Thymus (tissue), 11 donors: ENCODE data around the gene XPO5. TPM values are rescaled to one million over a fixed set of nuclear protein-coding genes. Genes with fewer than 3 reads are reported as not detected.

Experiments used
- DNase-seq, 9 donors: peaks; one replicate each; pipeline ENCODE4 v3.0.0-alpha.2; 2013; ENCODE audit warnings: low spot score in 9 of 9, low read depth in 6 of 9, missing footprints in 1 of 9
- H3K27ac ChIP-seq, 2 donors: one replicate each; pipeline ENCODE4 v1.5.1; 2013; ENCODE audit warnings: control low read depth in 1 of 2, low read depth in 1 of 2, low read length in 1 of 2, mild to moderate bottlenecking in 1 of 2, moderate library complexity in 1 of 2
- H3K27me3 ChIP-seq, 2 donors: one replicate each; pipeline ENCODE4 v1.5.1; 2013; ENCODE audit warnings: low read length in 1 of 2; ENCODE audit not compliant: control insufficient read depth in 2 of 2, insufficient read depth in 1 of 2
- H3K36me3 ChIP-seq, 2 donors: one replicate each; pipeline ENCODE4 v1.5.1; 2013; ENCODE audit warnings: low read length in 1 of 2, mild to moderate bottlenecking in 1 of 2, moderate library complexity in 1 of 2; ENCODE audit not compliant: control insufficient read depth in 2 of 2, insufficient read depth in 2 of 2
- H3K4me1 ChIP-seq, 2 donors: one replicate each; pipeline ENCODE4 v1.5.1; 2013; ENCODE audit warnings: low read length in 2 of 2; ENCODE audit not compliant: control insufficient read depth in 2 of 2, insufficient read depth in 2 of 2
- H3K4me3 ChIP-seq, 2 donors: one replicate each; pipeline ENCODE4 v1.5.1; 2013; ENCODE audit warnings: low read length in 2 of 2, control low read depth in 1 of 2, mild to moderate bottlenecking in 1 of 2
- H3K9me3 ChIP-seq, 2 donors: one replicate each; pipeline ENCODE4 v1.5.1; 2013; ENCODE audit warnings: low read length in 1 of 2, mild to moderate bottlenecking in 1 of 2; ENCODE audit not compliant: control insufficient read depth in 2 of 2, insufficient read depth in 1 of 2
- WGBS: extraction: QIAGEN DNeasy Blood & Tissue Kit; methylation state at CpG from one replicate; pipeline ENCODE4 v1.1.7; 2013; 5-methylcytosine and 5-hydroxymethylcytosine counted together
- polyA plus RNA-seq: library from polyadenylated mRNA; stranded (reverse); fragments of 200-250 nt; gene quantifications from one replicate; pipeline ENCODE4 v1.2.3, GENCODE V29; 2013
- total RNA-seq: library from RNA; stranded (reverse); fragments of 120-200 nt; gene quantifications from one replicate; pipeline ENCODE4 v1.2.4, GENCODE V29; 2013
- donor health status: healthy.

XPO5 gene
- total and polyA plus RNA-seq, 2 donors, result 16.7 to 22.4 TPM

- no peaks in the 10 kb centered on the region for H3K9me3 ChIP-seq
- H3K4me1 ChIP-seq, result peaks cover 6 to 16% of the 10 kb centered on the region in 2 donors
- peak overlapping the region; percentile 75 to 85 for H3K4me3 ChIP-seq
- DNase-seq, result peak in 2 of 9 donors; percentile 19 to 39
- WGBS, result 37% methylated on average over 3 of the region's 3 CpGs
- peaks cover 0 to 5% of the 10 kb centered on the region in 2 donors for H3K36me3 ChIP-seq
- no peaks in the 10 kb centered on the region for H3K27me3 ChIP-seq
- H3K27ac ChIP-seq, result peak overlapping the region; percentile 46 to 85
These were observed 97.8 kb downstream of the XPO5 start for GRCh38 chr6:43478008-43478372.

DNA sequence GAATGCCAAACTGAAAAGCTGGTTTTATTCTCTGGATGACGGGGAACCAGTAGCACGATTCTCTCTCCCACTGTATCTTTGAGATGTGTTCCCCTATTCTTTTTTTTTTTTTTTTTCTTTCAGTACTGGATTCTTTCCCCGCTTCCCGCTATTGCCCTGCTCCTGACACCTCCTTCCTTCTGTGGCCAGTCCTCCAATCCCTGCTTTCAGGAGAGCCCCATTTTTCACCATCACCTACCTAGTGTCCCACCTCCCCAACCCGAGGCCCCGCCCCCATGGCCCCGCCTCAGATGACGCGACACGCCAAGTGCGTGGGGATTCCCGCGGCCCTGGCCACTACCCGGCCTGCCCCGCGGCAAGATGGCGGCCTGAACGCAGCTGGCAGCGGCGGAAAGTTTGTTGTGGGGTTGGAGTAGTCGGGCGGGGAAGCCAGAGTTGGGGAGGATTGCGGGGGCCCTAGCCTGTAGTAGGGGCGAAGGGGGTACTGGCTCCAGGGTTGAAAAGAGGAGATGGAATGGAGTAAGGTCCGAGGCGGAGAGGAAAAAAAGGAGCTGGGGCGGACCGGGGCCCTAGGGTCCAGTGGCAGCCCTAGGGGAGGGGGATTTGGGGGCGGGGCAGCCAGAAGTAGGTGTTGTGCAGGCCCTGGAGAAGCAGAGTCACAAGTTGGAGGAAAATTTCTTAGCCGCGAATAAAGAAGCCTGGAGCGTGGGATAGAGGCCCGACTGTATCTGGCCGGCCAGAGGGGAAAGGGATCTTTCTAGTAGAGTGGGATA is 98.4 kb downstream of the XPO5 start, which contains the start of gene TJAP1:
Gene TJAP1, plus strand, starts transcription at position 336 of the 773 bp plus-strand sequence. CDS start 21,432 bp downstream, outside the sequence.
- Histone ChIP-seq H3K4me1 (peaks cover 6 to 16% of the 10 kb centered on the region in 2 donors), H3K27me3 (peaks cover 0 to 1% of the 10 kb centered on the region in 2 donors), H3K27ac (peak within 1 kb of the TSS; percentile 85 to 87), H3K4me3 (peak within 1 kb of the TSS; percentile 75 to 85), H3K9me3 (no peaks in the 10 kb centered on the region), H3K36me3 (peaks cover 0 to 5% of the 10 kb centered on the region in 2 donors)
- peak; percentile 60 to 93 (median 83) for DNase-seq
- 2% methylated on average over 34 of the region's 34 CpGs for WGBS

DNA sequence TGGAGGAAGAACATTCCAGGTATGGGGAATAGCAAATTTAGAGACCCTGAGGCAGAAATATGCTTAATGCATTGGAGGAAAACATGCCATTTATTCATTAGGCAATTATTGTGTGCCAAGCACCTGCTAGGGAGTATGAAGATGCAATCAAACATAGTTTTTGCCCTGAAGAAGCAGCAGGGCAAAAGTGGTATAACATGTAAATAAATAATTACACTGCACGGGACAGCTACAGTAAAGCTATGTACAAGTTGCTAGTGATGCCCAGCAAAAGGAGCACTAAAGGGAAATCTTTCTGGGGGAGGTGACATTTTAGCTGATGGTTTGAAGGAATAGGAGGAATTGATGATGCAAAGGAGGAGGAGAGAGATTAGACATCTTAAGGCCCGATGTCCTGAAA is 99.1 kb downstream of the XPO5 start:
- Histone ChIP-seq H3K36me3 (no peaks in the 10 kb centered on the region), H3K9me3 (no peaks in the 10 kb centered on the region), H3K27ac (no peak overlapping the region), H3K4me1 (peaks cover 6 to 16% of the 10 kb centered on the region in 2 donors), H3K27me3 (peaks cover 0 to 2% of the 10 kb centered on the region in 2 donors), H3K4me3 (peak overlapping the region; percentile 75 to 85)
- WGBS, result 48% methylated on average over 2 of the region's 2 CpGs
- DNase-seq, result peak in 1 of 9 donors; percentile 8

DNA sequence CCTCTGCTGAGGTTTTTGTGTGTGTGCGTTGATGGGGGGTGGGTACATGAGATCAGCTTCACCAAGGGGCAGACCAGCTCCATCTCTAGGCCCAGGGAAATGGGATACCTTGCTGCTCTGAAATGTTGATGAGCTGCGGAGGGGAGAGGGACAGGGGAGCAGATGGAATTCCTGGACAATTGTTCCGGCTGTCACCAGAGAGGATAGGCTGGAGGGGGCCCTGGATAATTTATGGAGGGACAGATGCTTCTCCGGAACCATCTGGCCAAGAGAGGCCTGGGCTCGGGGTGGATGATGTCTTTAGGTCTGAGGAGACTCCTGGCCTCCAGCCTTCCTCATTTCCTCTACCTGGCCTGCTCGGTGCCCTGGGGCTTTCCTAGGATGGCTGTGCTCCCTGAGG is 100.3 kb downstream of the XPO5 start:
- H3K9me3 ChIP-seq, result no peaks in the 10 kb centered on the region
- peaks cover 6 to 16% of the 10 kb centered on the region in 2 donors for H3K4me1 ChIP-seq
- peaks cover 0 to 6% of the 10 kb centered on the region in 2 donors for H3K27me3 ChIP-seq
- WGBS, result 96% methylated on average over 6 of the region's 6 CpGs
- no peaks in the 10 kb centered on the region for H3K36me3 ChIP-seq
- H3K27ac ChIP-seq, result no peak overlapping the region
- DNase-seq, result no peak
- no peak overlapping the region for H3K4me3 ChIP-seq

GRCh38 chr6:43472515-43472914 is 103.3 kb downstream of the XPO5 start:
- H3K9me3 ChIP-seq, result no peaks in the 10 kb centered on the region

More at GRCh38 chr6:43472515-43472914, 103.3 kb downstream of the XPO5 start:
- WGBS, result 99% methylated on average over 4 of the region's 4 CpGs
- peaks cover 0 to 22% of the 10 kb centered on the region in 2 donors for H3K27me3 ChIP-seq
- no peaks in the 10 kb centered on the region for H3K36me3 ChIP-seq
- H3K27ac ChIP-seq, result no peak overlapping the region
- H3K4me1 ChIP-seq, result peaks cover 0 to 6% of the 10 kb centered on the region in 2 donors
- DNase-seq, result no peak
- no peak overlapping the region for H3K4me3 ChIP-seq

Other genes with a start within 250 kb of the XPO5 start
- gene ZNF318, start 206.4 kb downstream of the XPO5 start, total RNA-seq, result 8.0 TPM
- 9.2 TPM for gene ZNF318, start 206.4 kb downstream of the XPO5 start, polyA plus RNA-seq
- gene ABCC10, start 148.5 kb downstream of the XPO5 start, total RNA-seq, result 8.9 TPM
- 47.6 TPM for gene ABCC10, start 148.5 kb downstream of the XPO5 start, polyA plus RNA-seq
- gene DLK2, start 120.5 kb downstream of the XPO5 start, total RNA-seq, result 1.5 TPM
- gene DLK2, start 120.5 kb downstream of the XPO5 start, polyA plus RNA-seq, result 10.0 TPM
- gene TJAP1, start 98.5 kb downstream of the XPO5 start, total RNA-seq, result 10.1 TPM
- gene TJAP1, start 98.5 kb downstream of the XPO5 start, polyA plus RNA-seq, result 32.1 TPM
- 0.09 TPM for gene LRRC73, start 65.7 kb downstream of the XPO5 start, total RNA-seq
- gene LRRC73, start 65.7 kb downstream of the XPO5 start, polyA plus RNA-seq, result 0.11 TPM
- 47.1 TPM for gene YIPF3, start 59.1 kb downstream of the XPO5 start, total RNA-seq
- gene YIPF3, start 59.1 kb downstream of the XPO5 start, polyA plus RNA-seq, result 62.0 TPM
- gene POLR1C, start 58.9 kb downstream of the XPO5 start, total RNA-seq, result 23.9 TPM
- 28.5 TPM for gene POLR1C, start 58.9 kb downstream of the XPO5 start, polyA plus RNA-seq
- 12.5 TPM for gene POLH, start 147 bp upstream of the XPO5 start, total RNA-seq
- 6.2 TPM for gene POLH, start 147 bp upstream of the XPO5 start, polyA plus RNA-seq
- gene GTPBP2, start 53.2 kb upstream of the XPO5 start, total RNA-seq, result 35.4 TPM
- gene GTPBP2, start 53.2 kb upstream of the XPO5 start, polyA plus RNA-seq, result 60.0 TPM
- gene MAD2L1BP, start 59.8 kb upstream of the XPO5 start, total RNA-seq, result 48.4 TPM
- 33.9 TPM for gene MAD2L1BP, start 59.8 kb upstream of the XPO5 start, polyA plus RNA-seq
- gene RSPH9, start 69.0 kb upstream of the XPO5 start, total RNA-seq, result 0.09 TPM
- 0.25 TPM for gene RSPH9, start 69.0 kb upstream of the XPO5 start, polyA plus RNA-seq
- gene MRPS18A, start 111.8 kb upstream of the XPO5 start, total RNA-seq, result 49.5 TPM
- gene MRPS18A, start 111.8 kb upstream of the XPO5 start, polyA plus RNA-seq, result 28.1 TPM
- 18.4 TPM for gene VEGFA, start 194.2 kb upstream of the XPO5 start, total RNA-seq
- gene VEGFA, start 194.2 kb upstream of the XPO5 start, polyA plus RNA-seq, result 24.1 TPM